CD4-positive, alpha-beta T cell treated with Interleukin-2 at 100 ng/mL for 4 hours (primary cell): ENCODE data around the gene SIAH3.

Experiments
- DNase-seq: peaks from one replicate; pipeline ENCODE4 v3.0.0-alpha.2; 2020; ENCODE audit warnings: low spot score

Gene SIAH3

GRCh38 chr13:45742985-45743384 lies 108.6 kb downstream of the SIAH3 start:
- DNase-seq = no peak

DNA sequence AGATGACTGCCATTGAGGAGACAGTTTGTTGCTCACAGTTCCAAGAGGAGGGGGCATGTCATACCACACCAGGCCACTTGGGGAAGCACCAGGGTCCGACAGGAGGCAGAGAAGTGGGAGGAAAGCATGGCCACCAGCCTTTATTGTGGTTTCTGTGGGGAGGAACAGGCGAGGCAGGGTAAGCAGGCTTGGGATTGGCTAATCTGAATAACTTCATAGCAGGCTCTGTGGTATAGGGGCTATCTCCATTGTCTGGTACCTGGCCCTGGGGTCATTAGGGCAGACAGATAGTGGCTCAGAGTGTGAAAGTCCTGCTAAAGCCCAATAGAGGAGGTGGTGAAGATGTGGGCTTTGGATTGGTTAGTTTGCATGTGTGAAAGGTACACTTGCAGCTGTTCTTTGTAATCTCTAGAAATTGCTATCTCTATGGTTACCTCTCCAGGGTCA lies 114.0 kb downstream of the SIAH3 start:
- no peak for DNase-seq

DNA sequence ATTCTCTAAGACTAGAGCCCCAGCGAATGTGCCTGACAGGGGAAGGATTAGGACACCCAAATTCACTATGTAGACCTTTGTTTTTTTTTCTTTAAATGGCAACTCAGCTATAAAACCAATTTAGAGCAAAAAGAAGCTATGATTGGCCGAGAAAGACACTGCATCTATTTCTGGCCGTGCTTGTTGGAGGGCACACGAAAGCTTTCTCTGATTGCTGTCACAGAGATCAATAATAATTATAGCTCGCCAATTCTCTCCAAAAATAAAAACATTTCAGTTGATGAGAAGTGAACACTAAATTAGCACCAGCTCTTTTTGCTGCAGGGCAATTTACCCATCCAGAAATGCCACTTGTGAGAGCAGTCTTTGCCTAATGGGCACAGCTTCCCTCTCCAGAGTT lies 118.2 kb downstream of the SIAH3 start:
- DNase-seq = no peak

DNA sequence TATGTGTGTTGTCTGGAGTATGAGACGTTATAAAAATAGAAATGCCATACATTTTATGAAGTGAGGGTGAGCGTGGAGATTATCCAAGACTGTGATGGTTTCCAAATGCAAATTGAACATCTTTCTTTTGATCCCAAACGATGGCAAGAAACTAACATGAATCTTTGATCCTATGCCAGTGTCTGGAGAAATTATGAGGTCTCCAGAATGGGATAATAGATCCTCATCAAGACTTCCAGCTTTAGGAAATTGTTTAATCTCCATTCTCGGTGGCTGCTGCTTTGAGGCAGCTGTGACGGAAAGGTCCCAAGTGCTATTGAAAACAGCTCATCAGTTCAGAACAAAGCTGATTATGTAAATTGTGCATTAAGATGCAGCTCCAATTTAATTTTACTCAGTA lies 118.6 kb downstream of the SIAH3 start:
- DNase-seq = no peak

DNA sequence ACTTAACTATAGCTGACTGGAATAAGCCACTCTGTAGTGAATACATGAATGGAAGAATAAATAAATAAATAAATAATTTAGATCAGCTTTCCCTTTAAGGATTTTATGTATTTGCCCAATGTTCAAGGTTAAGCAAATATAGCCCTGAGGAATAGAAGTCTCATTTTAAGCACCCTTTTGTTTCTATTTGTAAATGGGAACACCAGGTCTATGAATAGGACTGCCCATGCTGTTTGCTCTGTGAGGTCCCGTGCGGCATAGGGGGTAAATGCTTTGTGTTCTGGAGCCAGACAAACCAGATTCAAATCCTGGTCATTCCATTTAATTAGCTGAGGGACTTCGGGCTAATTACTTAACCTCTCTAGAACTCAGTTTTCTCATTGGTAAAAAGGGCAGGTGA lies 120.1 kb downstream of the SIAH3 start:
- DNase-seq = no peak

DNA sequence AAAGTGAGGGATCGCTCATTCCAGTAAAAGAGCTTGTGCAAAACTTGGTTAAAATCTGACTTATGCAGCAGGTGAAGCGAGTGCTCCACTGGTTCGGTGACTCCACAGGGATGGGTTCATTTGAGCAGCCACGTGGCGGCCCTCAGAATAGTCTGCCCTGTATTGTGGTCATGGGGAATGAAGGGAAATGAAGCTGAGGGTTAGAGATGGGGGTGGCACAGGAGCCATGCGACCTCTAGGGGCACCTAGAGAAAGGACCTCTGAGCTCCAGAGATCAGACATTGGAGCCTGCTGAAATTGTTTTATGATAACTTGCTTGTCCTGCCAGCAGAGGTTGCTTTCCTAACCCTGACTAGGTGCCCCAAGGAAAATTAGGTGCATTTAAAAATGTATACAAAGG lies 122.8 kb downstream of the SIAH3 start:
- DNase-seq = no peak
